Effector memory CD8-positive, alpha-beta T cell (primary cell): ENCODE results near the gene ZNF85.
A peak's percentile ranks its signal among the peaks of the same experiment; 100 is the strongest.
"Not testable (repeated sequence)": the region's sequence is repeated elsewhere in the genome, so short reads cannot be mapped to it uniquely, and the experiment has no call there.

Source experiments
- ATAC-seq: fragments of 150-1000 bp; cut with Tn5 transposase; replicated peaks from 2 replicates; pipeline ENCODE4 v1.10.0; 2021; ENCODE audit warnings: mild to moderate bottlenecking, moderate library complexity
- DNase-seq, 3 experiments: peaks; one replicate each; pipeline ENCODE4 v3.0.0; 2021
- H3K27ac Mint-ChIP-seq, 2 donors: one replicate each; pipeline ENCODE4 v1.8.0; 2022; ENCODE audit warnings: mild to moderate bottlenecking in 2 of 2, mixed read lengths in 2 of 2, moderate library complexity in 2 of 2
- H3K27me3 Mint-ChIP-seq, 2 donors: one replicate each; pipeline ENCODE4 v1.8.0; 2022; ENCODE audit warnings: mixed read lengths in 2 of 2
- H3K36me3 Mint-ChIP-seq: one replicate; pipeline ENCODE4 v1.8.0; 2022; ENCODE audit warnings: mild to moderate bottlenecking, moderate library complexity, mixed read lengths; ENCODE audit not compliant: insufficient read depth
- H3K4me1 Mint-ChIP-seq, 2 donors: one replicate each; pipeline ENCODE4 v1.8.0; 2022; ENCODE audit warnings: low read depth in 2 of 2, mixed read lengths in 2 of 2
- H3K4me3 Mint-ChIP-seq, 2 donors: one replicate each; pipeline ENCODE4 v1.8.0; 2022; ENCODE audit warnings: mild to moderate bottlenecking in 2 of 2, mixed read lengths in 2 of 2, moderate library complexity in 2 of 2
- H3K9me3 Mint-ChIP-seq, 2 donors: one replicate each; pipeline ENCODE4 v1.8.0; 2022; ENCODE audit warnings: mixed read lengths in 2 of 2
- total RNA-seq, 9 experiments: gene quantifications; one replicate each; lab custom pipeline; 2026; lab: John Stamatoyannopoulos, UW

Gene ZNF85
- total RNA-seq = 2.0 to 16.8 (median 9.4) reads per million in 9 experiments

GRCh38 chr19:20923077-20923871, at the start of gene ZNF85:
TSS of gene ZNF85 (plus strand) at chr19:20923251. CDS start at chr19:20923401, 150 bp downstream.
- H3K27me3 Mint-ChIP-seq = no peaks in the 10 kb centered on the region
- peak within 1 kb of the TSS; percentile 94 to 98 for H3K4me3 Mint-ChIP-seq
- peaks cover 8 to 18% of the 10 kb centered on the region in 2 donors for H3K4me1 Mint-ChIP-seq
- peak; percentile 97 for ATAC-seq
- H3K27ac Mint-ChIP-seq = peak within 1 kb of the TSS; percentile 98
- H3K36me3 Mint-ChIP-seq = peaks cover 11% of the 10 kb centered on the region
- no peaks in the 10 kb centered on the region for H3K9me3 Mint-ChIP-seq
- DNase-seq = peak; percentile 87 to 90 (median 88)

- ATAC-seq (no peak), DNase-seq (no peak)
- no peaks in the 10 kb centered on the region for H3K4me1 Mint-ChIP-seq
- peaks cover 59 to 96% of the 10 kb centered on the region in 2 donors for H3K9me3 Mint-ChIP-seq
- H3K27me3 Mint-ChIP-seq = peaks cover 70 to 81% of the 10 kb centered on the region in 2 donors
- H3K36me3 Mint-ChIP-seq = no peaks in the 10 kb centered on the region
- H3K4me3 Mint-ChIP-seq = no peak overlapping the region
- no peak overlapping the region for H3K27ac Mint-ChIP-seq
Measured at GRCh38 chr19:20879501-20879900, 43.5 kb upstream of the ZNF85 start.

GRCh38 chr19:20912973-20913372, 10.1 kb upstream of the ZNF85 start:
- ATAC-seq (no peak), DNase-seq (no peak)
- H3K27me3 Mint-ChIP-seq = peaks cover 80 to 81% of the 10 kb centered on the region in 2 donors
- no peak overlapping the region for H3K4me3 Mint-ChIP-seq
- no peak overlapping the region for H3K27ac Mint-ChIP-seq
- peaks cover 37 to 75% of the 10 kb centered on the region in 2 donors for H3K9me3 Mint-ChIP-seq
- no peaks in the 10 kb centered on the region for H3K4me1 Mint-ChIP-seq
- H3K36me3 Mint-ChIP-seq = no peaks in the 10 kb centered on the region

- DNase-seq = no peak
- no peaks in the 10 kb centered on the region for H3K9me3 Mint-ChIP-seq
- peaks cover 11% of the 10 kb centered on the region for H3K36me3 Mint-ChIP-seq
- no peak overlapping the region for H3K4me3 Mint-ChIP-seq
- peaks cover 8 to 18% of the 10 kb centered on the region in 2 donors for H3K4me1 Mint-ChIP-seq
- no peaks in the 10 kb centered on the region for H3K27me3 Mint-ChIP-seq
- no peak overlapping the region for H3K27ac Mint-ChIP-seq
- ATAC-seq = no peak
Measured at GRCh38 chr19:20925481-20925880, 2.4 kb downstream of the ZNF85 start.

- Mint-ChIP-seq H3K36me3 (peaks cover 11% of the 10 kb centered on the region), H3K27me3 (no peaks in the 10 kb centered on the region), H3K9me3 (no peaks in the 10 kb centered on the region), H3K4me3 (no peak overlapping the region), H3K27ac (peak overlapping the region in 1 of 2 donors; percentile 22), H3K4me1 (peaks cover 8 to 18% of the 10 kb centered on the region in 2 donors)
- ATAC-seq = no peak
- DNase-seq = no peak
Measured at GRCh38 chr19:20926796-20927195, 3.7 kb downstream of the ZNF85 start.

- Mint-ChIP-seq H3K9me3 (no peaks in the 10 kb centered on the region), H3K4me1 (peaks cover 7 to 14% of the 10 kb centered on the region in 2 donors), H3K36me3 (peaks cover 3% of the 10 kb centered on the region), H3K27ac (peak overlapping the region in 1 of 2 donors; percentile 66), H3K27me3 (no peaks in the 10 kb centered on the region), H3K4me3 (no peak overlapping the region)
- DNase-seq = no peak
- no peak for ATAC-seq
Measured at GRCh38 chr19:20928371-20928770, 5.3 kb downstream of the ZNF85 start.

- H3K4me3 Mint-ChIP-seq, H3K27ac Mint-ChIP-seq, H3K36me3 Mint-ChIP-seq: not testable (repeated sequence)
Measured at GRCh38 chr19:20936322-20936947, 13.4 kb downstream of the ZNF85 start.

GRCh38 chr19:20952561-20953095, 29.6 kb downstream of the ZNF85 start:
- not testable (repeated sequence) for H3K27ac Mint-ChIP-seq, H3K36me3 Mint-ChIP-seq

More at GRCh38 chr19:20936322-20936947, 13.4 kb downstream of the ZNF85 start:
- ATAC-seq, H3K9me3 Mint-ChIP-seq, H3K27me3 Mint-ChIP-seq, DNase-seq, H3K4me1 Mint-ChIP-seq: not testable (repeated sequence)

GRCh38 chr19:20964798-20965197, 41.7 kb downstream of the ZNF85 start:
- Mint-ChIP-seq H3K4me3 (no peak overlapping the region), H3K36me3 (no peaks in the 10 kb centered on the region), H3K27me3 (peaks cover 20 to 22% of the 10 kb centered on the region in 2 donors), H3K4me1 (no peaks in the 10 kb centered on the region), H3K27ac (no peak overlapping the region), H3K9me3 (peaks cover 0 to 4% of the 10 kb centered on the region in 2 donors)
- no peak for ATAC-seq
- DNase-seq = no peak

More at GRCh38 chr19:20952561-20953095, 29.6 kb downstream of the ZNF85 start:
- not testable (repeated sequence) for DNase-seq, ATAC-seq, H3K4me3 Mint-ChIP-seq, H3K27me3 Mint-ChIP-seq, H3K4me1 Mint-ChIP-seq
- peaks cover 10 to 11% of the 10 kb centered on the region in 2 donors for H3K9me3 Mint-ChIP-seq

GRCh38 chr19:20968092-20968491, 45.0 kb downstream of the ZNF85 start:
- Mint-ChIP-seq H3K4me1 (no peaks in the 10 kb centered on the region), H3K36me3 (no peaks in the 10 kb centered on the region), H3K27ac (no peak overlapping the region)

GRCh38 chr19:20969498-20969897, 46.4 kb downstream of the ZNF85 start:
- Mint-ChIP-seq H3K9me3 (no peaks in the 10 kb centered on the region), H3K36me3 (no peaks in the 10 kb centered on the region)
- no peak for ATAC-seq

More at GRCh38 chr19:20968092-20968491, 45.0 kb downstream of the ZNF85 start:
- H3K9me3 Mint-ChIP-seq = no peaks in the 10 kb centered on the region
- H3K4me3 Mint-ChIP-seq = no peak overlapping the region
- no peaks in the 10 kb centered on the region for H3K27me3 Mint-ChIP-seq
- DNase-seq (no peak), ATAC-seq (no peak)

GRCh38 chr19:20969898-20970297, 46.8 kb downstream of the ZNF85 start:
- ATAC-seq = no peak
- Mint-ChIP-seq H3K4me1 (peaks cover 0 to 1% of the 10 kb centered on the region in 2 donors), H3K36me3 (no peaks in the 10 kb centered on the region)

More at GRCh38 chr19:20969498-20969897, 46.4 kb downstream of the ZNF85 start:
- H3K4me3 Mint-ChIP-seq = no peak overlapping the region
- DNase-seq = no peak
- no peak overlapping the region for H3K27ac Mint-ChIP-seq
- H3K4me1 Mint-ChIP-seq = peaks cover 0 to 1% of the 10 kb centered on the region in 2 donors
- no peaks in the 10 kb centered on the region for H3K27me3 Mint-ChIP-seq

GRCh38 chr19:20992788-20993187, 69.7 kb downstream of the ZNF85 start:
- ATAC-seq, H3K27ac Mint-ChIP-seq, H3K36me3 Mint-ChIP-seq, H3K4me3 Mint-ChIP-seq, H3K4me1 Mint-ChIP-seq, DNase-seq, H3K9me3 Mint-ChIP-seq: not testable (repeated sequence)
- H3K27me3 Mint-ChIP-seq = peaks cover 16 to 17% of the 10 kb centered on the region in 2 donors

More at GRCh38 chr19:20969898-20970297, 46.8 kb downstream of the ZNF85 start:
- Mint-ChIP-seq H3K27me3 (no peaks in the 10 kb centered on the region), H3K9me3 (no peaks in the 10 kb centered on the region), H3K4me3 (no peak overlapping the region), H3K27ac (no peak overlapping the region)
- DNase-seq = no peak
